Duodenal mucosa (tissue), 2 donors: ENCODE measurements around the gene DPH3.
A peak's percentile ranks its signal among the peaks of the same experiment; 100 is the strongest.

Experiments
- H3K27ac ChIP-seq: one replicate; pipeline ENCODE4 v1.7.0; 2013; ENCODE audit warnings: low read depth, low read length
- H3K27me3 ChIP-seq, 2 donors: one replicate each; pipeline ENCODE4 v1.7.0; 2013; ENCODE audit warnings: low read length in 2 of 2, control low read depth in 1 of 2; ENCODE audit not compliant: insufficient read depth in 2 of 2, control insufficient read depth in 1 of 2
- H3K36me3 ChIP-seq, 2 donors: one replicate each; pipeline ENCODE4 v1.7.0; 2013; ENCODE audit warnings: low read length in 2 of 2, control low read depth in 1 of 2; ENCODE audit not compliant: insufficient read depth in 2 of 2, control insufficient read depth in 1 of 2
- H3K4me1 ChIP-seq, 2 donors: one replicate each; pipeline ENCODE4 v1.7.0; 2013; ENCODE audit warnings: low read length in 2 of 2, control low read depth in 1 of 2; ENCODE audit not compliant: insufficient read depth in 2 of 2, control insufficient read depth in 1 of 2
- H3K4me3 ChIP-seq, 2 donors: one replicate each; pipeline ENCODE4 v1.7.0; 2013; ENCODE audit warnings: low read length in 2 of 2, low read depth in 1 of 2
- H3K9ac ChIP-seq, 2 donors: one replicate each; pipeline ENCODE4 v1.7.0; 2013; ENCODE audit warnings: low read length in 2 of 2, low read depth in 1 of 2
- H3K9me3 ChIP-seq, 2 donors: one replicate each; pipeline ENCODE4 v1.7.0; 2013; ENCODE audit warnings: low read length in 2 of 2, control low read depth in 1 of 2; ENCODE audit not compliant: control insufficient read depth in 1 of 2

Gene DPH3

DNA sequence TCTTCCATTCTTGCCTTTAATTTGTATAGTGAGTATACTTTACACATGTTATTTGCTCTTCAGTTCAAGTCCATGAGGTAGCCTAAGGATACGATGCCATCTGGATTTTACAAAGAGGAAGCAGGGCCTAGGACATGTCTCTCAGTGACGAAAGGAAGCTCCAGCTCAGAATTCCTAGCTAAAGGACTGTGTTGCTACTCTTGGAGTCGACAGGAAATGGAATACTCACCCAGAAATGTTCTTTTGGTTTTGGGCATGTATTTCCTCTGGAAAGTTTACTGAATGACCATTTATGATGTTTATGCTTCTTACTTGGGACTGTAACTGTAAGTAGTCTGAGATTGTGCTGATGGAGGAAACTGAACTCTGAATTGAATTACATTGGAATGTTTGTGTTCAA is 12.7 kb upstream of the DPH3 start:
- no peak overlapping the region for H3K27ac ChIP-seq
- H3K4me1 ChIP-seq, result no peaks in the 10 kb centered on the region

DNA sequence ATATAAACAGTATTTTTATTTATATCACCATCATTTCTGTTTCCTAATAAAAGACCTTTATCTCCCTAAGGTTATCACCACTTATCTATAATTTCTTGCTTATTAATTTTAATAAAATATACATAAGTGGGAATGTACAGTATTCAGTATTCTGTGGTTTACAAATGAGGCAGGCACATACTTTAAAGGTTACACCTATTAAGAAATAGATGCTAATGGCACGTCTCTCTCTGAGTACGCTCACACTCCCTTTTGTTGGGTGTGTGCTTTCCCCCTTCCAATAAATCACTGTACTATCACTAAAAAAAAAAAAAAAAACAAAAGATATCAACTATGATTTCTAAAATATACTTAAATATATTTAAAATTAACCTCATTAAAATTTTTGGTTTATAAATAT is 9.1 kb upstream of the DPH3 start:
- H3K9ac ChIP-seq, result no peak overlapping the region
- no peak overlapping the region for H3K4me3 ChIP-seq
- no peaks in the 10 kb centered on the region for H3K9me3 ChIP-seq
- H3K4me1 ChIP-seq, result no peaks in the 10 kb centered on the region
- no peaks in the 10 kb centered on the region for H3K27me3 ChIP-seq
- no peak overlapping the region for H3K27ac ChIP-seq
- H3K36me3 ChIP-seq, result peaks cover 15 to 52% of the 10 kb centered on the region in 2 donors

More for the DNA sequence above, 12.7 kb upstream of the DPH3 start:
- no peak overlapping the region for H3K4me3 ChIP-seq
- H3K36me3 ChIP-seq, result peaks cover 6 to 29% of the 10 kb centered on the region in 2 donors
- no peaks in the 10 kb centered on the region for H3K9me3 ChIP-seq
- H3K27me3 ChIP-seq, result no peaks in the 10 kb centered on the region
- no peak overlapping the region for H3K9ac ChIP-seq

DNA sequence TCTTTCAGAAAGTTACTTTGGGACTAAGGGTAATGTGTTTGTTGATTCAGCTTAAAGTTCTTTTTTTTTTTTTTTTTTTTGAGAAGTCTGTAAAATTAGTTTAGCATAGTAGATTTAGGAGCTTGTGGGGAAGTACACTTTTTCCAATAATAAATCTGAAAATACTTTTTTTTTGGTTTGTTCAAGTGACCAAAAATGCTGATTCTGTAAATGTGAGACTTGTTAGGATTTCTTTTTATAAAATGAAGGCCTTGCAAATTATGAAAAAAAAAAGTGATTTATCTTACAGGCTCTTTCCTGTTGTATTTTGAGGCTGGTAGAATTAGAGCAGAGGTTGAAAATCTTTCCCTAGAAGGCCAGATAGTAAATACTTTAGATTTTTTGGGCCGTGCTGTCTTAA is 7.8 kb upstream of the DPH3 start:
- Histone ChIP-seq H3K27ac (no peak overlapping the region), H3K4me1 (peaks cover under 1 to 3% of the 10 kb centered on the region in 2 donors), H3K4me3 (no peak overlapping the region), H3K9me3 (no peaks in the 10 kb centered on the region), H3K27me3 (no peaks in the 10 kb centered on the region), H3K9ac (no peak overlapping the region), H3K36me3 (peaks cover 14 to 41% of the 10 kb centered on the region in 2 donors)

DNA sequence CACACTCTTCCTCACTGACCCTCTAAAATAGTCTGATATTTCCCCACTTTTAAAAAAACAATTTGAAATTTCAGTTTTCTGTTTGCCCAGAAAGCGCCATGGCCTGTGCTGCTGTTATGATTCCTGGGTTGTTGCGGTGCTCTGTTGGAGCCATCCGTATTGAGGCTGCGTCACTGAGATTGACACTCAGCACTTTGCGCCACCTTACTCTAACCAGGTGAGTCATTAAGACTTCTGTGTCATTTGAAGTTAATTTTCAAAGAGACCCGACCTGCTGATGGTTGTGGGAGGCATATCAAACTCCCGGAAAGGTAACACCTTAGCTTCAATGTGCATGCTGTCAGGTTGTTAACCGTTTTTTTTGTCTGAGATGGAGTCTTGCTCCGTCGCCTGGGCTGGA is 6.1 kb upstream of the DPH3 start:
- peaks cover 9 to 36% of the 10 kb centered on the region in 2 donors for H3K36me3 ChIP-seq
- H3K9ac ChIP-seq, result no peak overlapping the region
- peaks cover 14 to 15% of the 10 kb centered on the region in 2 donors for H3K4me1 ChIP-seq
- no peak overlapping the region for H3K4me3 ChIP-seq
- H3K27me3 ChIP-seq, result no peaks in the 10 kb centered on the region
- no peaks in the 10 kb centered on the region for H3K9me3 ChIP-seq
- H3K27ac ChIP-seq, result no peak overlapping the region

DNA sequence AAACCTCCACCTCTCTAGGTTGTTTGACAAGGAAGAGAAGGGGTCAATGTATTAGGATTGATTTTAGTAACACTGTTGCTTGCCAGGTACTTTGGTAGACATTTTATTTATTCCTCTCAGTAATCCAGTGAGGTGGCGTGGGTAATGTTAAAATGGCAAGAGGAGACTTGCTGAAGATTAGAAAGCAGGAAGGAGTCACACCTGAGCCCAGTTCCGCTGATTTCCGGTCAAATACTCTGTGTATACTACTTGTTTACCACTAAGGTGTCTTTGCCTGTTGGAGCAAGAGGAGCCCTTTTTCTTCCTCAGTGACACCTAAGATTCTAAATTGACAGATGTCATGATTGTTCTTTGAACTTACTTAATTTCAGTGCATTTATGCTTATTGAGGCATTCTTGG is 2.0 kb upstream of the DPH3 start:
- Histone ChIP-seq H3K4me1 (peaks cover 28 to 37% of the 10 kb centered on the region in 2 donors), H3K9ac (peak overlapping the region; percentile 15 to 99), H3K4me3 (peak overlapping the region; percentile 52 to 99), H3K27ac (no peak overlapping the region), H3K9me3 (no peaks in the 10 kb centered on the region), H3K27me3 (no peaks in the 10 kb centered on the region), H3K36me3 (peaks cover 8 to 24% of the 10 kb centered on the region in 2 donors)

DNA sequence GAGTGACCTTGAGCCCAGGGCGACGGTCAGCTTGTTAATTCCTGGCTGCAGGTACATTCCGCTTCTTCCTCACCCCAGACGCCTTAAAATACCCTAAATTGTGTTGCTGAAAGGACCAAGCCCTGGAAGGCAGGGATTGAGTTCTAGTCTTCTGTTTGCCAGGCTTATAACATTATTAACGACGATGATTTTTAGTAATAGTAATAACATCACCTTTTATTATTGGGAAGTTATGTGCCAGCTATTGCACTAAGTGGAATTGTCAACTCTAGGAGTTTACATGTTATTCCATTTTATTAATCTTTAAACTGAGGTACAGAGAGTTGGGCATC is 678 bp upstream of the DPH3 start:
- Histone ChIP-seq H3K9ac (peak overlapping the region; percentile 85 to 99), H3K4me3 (peak overlapping the region; percentile 81 to 99), H3K27ac (peak overlapping the region; percentile 93), H3K9me3 (no peaks in the 10 kb centered on the region), H3K27me3 (no peaks in the 10 kb centered on the region), H3K4me1 (peaks cover 28 to 37% of the 10 kb centered on the region in 2 donors), H3K36me3 (peaks cover 2 to 12% of the 10 kb centered on the region in 2 donors)

DNA sequence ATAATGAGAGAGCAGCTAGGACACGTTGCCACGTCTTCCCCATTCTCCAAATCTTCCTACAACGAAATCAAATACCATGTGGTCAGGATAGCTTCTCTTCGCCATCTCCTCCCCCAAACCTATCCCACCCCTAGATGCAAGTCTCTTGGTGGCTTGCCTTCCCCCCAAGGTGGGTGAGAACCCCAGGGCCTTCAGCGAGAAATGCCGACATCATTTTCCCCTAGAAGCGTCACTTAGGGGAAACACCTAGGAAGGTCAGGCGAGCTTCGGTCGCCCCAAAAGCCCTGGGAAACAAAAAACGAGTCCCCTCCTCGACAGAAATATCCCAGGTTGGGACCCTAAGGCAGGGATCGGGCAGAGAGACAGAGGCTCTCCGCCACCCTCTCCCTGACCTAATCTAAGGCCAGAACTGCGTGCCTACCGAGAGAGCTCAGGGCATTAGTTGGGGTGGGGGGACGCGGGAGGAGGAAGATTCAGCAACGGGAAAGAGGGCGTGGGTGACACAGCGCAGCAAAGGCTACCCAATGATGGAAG is 502 bp downstream of the DPH3 start:
- peaks cover 12 to 13% of the 10 kb centered on the region in 2 donors for H3K36me3 ChIP-seq
- no peaks in the 10 kb centered on the region for H3K9me3 ChIP-seq
- H3K4me1 ChIP-seq, result peaks cover 28 to 37% of the 10 kb centered on the region in 2 donors
- peak overlapping the region; percentile 71 for H3K27ac ChIP-seq
- no peaks in the 10 kb centered on the region for H3K27me3 ChIP-seq
- peak overlapping the region; percentile 85 to 94 for H3K9ac ChIP-seq
- H3K4me3 ChIP-seq, result peak overlapping the region; percentile 97 to 99

DNA sequence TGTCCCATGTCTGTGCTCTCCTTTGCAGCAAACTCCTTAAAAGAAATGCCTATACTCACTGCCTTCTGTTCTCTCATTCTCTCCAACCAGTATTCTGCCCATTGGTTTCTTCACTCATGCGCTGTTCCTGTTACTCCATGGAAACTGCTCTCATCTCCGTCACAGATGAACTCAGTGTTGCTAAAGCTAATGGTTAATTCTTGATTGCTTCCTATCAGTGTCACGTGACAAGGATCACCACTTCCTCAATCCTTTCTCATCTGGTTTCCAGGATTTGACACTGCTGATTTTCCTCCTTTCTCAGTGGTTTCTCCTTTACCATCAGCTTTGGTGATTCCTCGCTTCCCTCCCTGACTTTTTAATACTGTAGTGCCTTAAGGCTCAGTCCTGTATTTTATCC is 2.6 kb downstream of the DPH3 start:
- Histone ChIP-seq H3K27me3 (no peaks in the 10 kb centered on the region), H3K9ac (no peak overlapping the region), H3K4me1 (peaks cover 24 to 30% of the 10 kb centered on the region in 2 donors), H3K4me3 (no peak overlapping the region), H3K27ac (no peak overlapping the region), H3K9me3 (no peaks in the 10 kb centered on the region), H3K36me3 (peaks cover 12 to 19% of the 10 kb centered on the region in 2 donors)

DNA sequence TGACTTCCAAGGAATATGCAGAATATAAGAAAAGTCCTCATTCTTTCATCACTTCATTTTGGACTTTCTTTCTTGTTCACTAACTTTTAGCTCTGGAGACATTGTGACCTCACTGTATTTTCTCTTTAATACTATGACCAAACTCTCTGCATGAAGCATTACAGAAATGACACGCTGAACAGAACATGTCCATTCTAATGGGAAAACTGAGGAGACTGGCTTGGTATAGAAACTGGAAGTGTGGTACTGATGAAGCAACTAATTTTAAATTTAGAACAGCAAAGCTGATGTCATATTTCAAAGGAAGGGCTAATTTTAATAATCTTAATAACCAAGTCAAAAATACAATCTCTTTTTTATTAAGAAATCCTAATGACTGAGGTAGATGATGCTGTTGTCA is 4.7 kb downstream of the DPH3 start:
- Histone ChIP-seq H3K27me3 (no peaks in the 10 kb centered on the region), H3K27ac (no peak overlapping the region), H3K4me1 (peaks cover 11 to 17% of the 10 kb centered on the region in 2 donors), H3K4me3 (no peak overlapping the region), H3K9ac (no peak overlapping the region), H3K9me3 (no peaks in the 10 kb centered on the region), H3K36me3 (peaks cover 12 to 19% of the 10 kb centered on the region in 2 donors)

DNA sequence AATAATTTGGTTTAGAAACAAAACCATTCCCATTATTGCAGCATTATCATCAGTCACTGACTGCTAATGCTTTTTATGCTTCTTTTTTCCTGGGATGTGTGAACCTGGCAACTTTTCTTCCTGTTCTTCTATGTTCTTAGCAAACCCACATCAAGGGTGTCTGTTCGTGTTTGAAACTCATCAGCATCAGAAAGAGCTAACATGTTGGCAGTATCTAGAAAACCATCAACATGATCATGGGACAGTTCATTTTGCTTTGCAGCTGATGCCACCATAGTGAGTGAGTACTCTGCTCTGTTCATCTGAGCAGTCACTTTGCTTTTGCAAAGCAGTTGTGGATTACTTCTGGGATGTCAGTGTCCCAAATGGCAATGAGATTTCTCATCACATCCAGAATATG is 5.9 kb downstream of the DPH3 start:
- H3K4me3 ChIP-seq, result no peak overlapping the region
- H3K9ac ChIP-seq, result no peak overlapping the region
- H3K4me1 ChIP-seq, result peaks cover 7 to 14% of the 10 kb centered on the region in 2 donors
- no peaks in the 10 kb centered on the region for H3K27me3 ChIP-seq
- H3K27ac ChIP-seq, result no peak overlapping the region
- no peaks in the 10 kb centered on the region for H3K9me3 ChIP-seq
- H3K36me3 ChIP-seq, result peaks cover 12 to 19% of the 10 kb centered on the region in 2 donors

DNA sequence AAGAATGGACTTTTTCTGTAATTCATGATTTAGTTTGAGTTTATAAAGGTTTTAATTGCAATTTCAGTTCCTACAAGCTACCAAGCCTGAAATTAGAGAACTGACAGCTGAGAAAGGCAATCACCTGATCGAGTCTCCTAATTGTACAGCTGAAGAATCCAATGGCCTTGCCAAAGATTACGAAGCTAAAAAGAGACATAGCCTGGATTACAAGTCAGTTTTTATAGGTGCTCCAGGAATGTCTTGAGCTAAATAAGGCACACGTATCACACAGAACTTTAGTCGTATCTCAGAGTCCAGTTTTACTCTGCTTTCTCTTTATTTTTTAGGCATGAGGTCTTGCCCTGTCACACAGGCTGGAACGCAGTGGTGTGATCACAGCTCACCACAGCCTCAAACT is 6.6 kb downstream of the DPH3 start:
- Histone ChIP-seq H3K9me3 (no peaks in the 10 kb centered on the region), H3K36me3 (peaks cover 12 to 19% of the 10 kb centered on the region in 2 donors), H3K4me3 (no peak overlapping the region), H3K4me1 (peaks cover 9 to 17% of the 10 kb centered on the region in 2 donors), H3K27me3 (no peaks in the 10 kb centered on the region), H3K9ac (no peak overlapping the region), H3K27ac (no peak overlapping the region)
